ELF-1 (cell line): Measurements from ENCODE around the gene MYBL2.

Source experiments
- DNase-seq: peaks from one replicate; pipeline ENCODE4 v3.0.0-alpha.2; 2016; ENCODE audit warnings: low read depth, low spot score

The MYBL2 gene

DNA sequence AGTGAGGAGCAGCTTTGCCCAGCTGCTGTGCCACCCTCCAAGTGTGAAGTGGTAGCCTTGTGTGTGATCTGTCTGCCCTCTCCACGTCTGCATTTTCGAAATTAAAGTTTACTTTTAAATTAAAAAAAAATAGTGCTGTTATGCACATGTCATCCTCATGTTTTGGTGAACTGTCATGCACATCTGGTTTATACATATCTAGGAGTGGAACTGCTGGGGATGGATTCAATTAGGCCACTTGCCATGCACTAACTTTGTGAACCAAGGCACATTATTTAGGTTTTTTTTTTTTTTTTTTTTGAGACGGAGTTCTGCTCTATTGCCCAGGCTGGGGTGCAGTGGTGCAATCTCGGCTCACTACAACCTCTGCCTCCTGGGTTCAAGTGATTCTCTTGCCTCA, 56.3 kb downstream of the MYBL2 start:
- DNase-seq, result no peak

- no peak for DNase-seq
Observed at GRCh38 chr20:43723735-43724134, 56.8 kb downstream of the MYBL2 start.

GRCh38 chr20:43724383-43724782, 57.5 kb downstream of the MYBL2 start:
- DNase-seq, result no peak

DNA sequence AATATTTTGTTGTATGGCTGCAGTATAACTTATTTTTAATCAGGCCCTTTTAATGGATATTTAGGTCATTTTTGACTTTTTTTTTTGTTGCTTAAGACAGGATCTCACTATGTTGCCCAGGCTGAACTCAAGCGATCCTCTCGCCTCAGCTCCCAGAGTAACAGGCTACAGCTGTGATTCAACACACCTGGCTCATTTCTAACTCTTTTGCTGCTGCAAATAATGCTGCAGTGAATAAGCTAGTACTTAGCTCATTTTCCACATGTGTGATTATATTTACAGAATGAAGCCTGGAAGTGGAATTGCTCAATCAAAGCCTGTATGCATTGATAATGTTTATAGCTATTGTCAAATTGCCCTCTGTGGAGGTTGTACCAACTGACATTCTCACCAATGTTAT, 58.8 kb downstream of the MYBL2 start:
- DNase-seq, result no peak

DNA sequence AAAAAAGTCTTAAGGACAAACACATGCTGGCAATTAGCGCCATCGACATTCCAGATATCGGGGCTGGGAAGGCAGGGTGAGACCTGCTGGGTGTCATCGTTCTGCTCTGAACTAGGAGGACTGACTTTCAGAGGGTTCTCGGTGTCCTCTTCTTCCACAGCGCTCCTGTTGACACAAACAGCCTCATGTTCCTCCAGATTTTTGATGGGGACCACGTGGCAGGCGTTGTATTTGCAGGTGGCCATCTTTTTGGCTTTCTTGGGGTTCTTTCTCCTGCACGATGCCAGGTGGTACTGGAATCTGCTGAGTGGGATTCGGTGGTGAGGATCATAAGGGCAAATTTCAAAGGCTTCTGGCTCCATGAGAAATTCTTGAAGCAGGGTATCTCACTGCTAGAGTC, 59.4 kb downstream of the MYBL2 start:
- no peak for DNase-seq

GRCh38 chr20:43726811-43727338, 60.0 kb downstream of the MYBL2 start, which contains the start of gene GTSF1L:
TSS of gene GTSF1L (minus strand) at chr20:43727002. CDS start at chr20:43726694, 308 bp downstream.
- DNase-seq, result no peak

DNA sequence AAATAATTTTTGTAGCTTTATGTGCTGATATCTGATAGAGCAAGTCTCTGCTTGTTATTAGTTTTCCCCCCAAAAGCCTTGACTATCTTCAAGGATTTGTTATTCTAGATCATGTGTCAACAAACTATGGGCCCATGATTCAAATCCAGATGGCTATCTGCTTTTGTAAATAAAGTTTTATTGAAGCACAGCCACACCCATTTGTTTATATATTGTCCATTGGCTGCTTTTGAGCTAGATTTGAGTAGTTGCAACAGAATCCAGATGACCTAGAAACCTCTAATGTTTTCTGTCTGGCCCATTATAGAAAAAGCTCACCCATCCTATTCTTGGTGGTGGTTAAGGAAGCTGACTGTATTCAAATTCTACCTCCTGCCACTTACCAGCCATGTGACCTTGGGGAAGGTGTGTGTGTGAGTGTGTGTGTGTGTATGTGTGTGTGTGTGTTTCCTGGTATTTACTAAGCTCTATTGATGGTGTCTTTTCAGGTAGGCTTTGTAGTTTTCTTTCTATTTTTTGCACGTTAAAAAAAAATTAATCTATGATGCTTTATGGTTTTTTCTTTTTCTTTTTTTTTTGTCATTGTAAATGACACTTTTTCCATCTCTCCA, 61.2 kb downstream of the MYBL2 start:
- no peak for DNase-seq

DNA sequence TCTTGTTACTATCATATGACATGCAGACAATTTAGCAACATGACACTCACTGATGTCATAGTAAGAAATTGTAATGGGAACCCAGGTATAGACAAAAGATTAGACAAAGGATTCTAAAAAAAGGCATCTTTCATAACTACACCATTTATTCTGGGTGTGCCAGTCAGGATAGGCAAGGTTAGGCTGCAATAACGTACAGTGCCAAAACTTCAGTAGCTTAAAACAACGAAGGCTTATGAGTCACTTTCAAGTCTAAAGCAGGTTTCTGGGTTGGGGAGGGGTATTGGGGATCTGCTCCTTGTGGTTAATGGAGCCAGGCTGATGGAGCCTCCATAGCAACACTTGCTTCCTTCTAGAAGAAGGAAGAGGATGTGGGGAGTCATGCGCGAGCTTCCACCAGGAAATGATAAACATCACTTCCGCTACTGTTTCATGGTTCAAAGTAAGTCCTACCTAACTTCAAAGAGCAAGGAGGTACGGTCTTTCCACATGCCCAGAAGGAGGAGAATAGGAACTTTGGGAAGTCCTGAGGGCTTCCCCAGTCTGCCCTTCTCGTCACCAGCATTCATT, 61.9 kb downstream of the MYBL2 start:
- DNase-seq, result no peak

GRCh38 chr20:43731469-43731868, 64.6 kb downstream of the MYBL2 start:
- DNase-seq, result no peak

GRCh38 chr20:43731927-43732326, 65.0 kb downstream of the MYBL2 start:
- no peak for DNase-seq

DNA sequence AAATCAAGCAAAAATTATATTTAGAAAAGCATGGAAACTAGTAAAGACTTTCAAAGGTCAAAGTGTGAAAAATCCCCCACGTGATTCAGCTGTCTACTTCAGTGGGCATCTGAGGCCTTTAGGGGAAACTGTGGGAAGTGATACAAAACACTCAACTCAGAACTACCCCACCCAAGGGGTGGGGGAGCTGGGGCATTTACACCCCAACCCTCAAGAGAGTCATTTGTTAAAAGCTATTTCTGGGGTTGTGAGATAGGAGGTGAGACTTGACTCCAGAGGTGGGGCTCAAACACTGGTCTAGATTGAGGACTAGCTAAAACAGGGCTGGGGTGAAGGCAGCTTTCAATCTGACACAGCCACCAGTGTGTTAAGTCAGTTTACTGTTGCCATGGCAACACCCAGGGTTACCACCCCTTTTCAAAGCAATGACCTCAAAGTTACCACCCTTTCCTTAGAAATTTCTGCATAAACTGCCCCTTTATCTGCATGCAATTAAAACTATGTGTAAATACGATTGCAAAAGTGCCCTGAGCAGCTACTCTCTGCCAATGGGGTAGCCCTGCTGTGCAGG, 69.8 kb downstream of the MYBL2 start:
- DNase-seq, result peak; percentile 16

GRCh38 chr20:43737925-43738324, 71.0 kb downstream of the MYBL2 start:
- DNase-seq, result no peak

GRCh38 chr20:43739148-43739749, 72.3 kb downstream of the MYBL2 start:
- DNase-seq, result no peak

GRCh38 chr20:43740642-43741041, 73.7 kb downstream of the MYBL2 start:
- no peak for DNase-seq

- peak; percentile 34 for DNase-seq
Observed at GRCh38 chr20:43744151-43744611, 77.3 kb downstream of the MYBL2 start.

- peak; percentile 15 for DNase-seq
Observed at GRCh38 chr20:43744966-43745730, 78.2 kb downstream of the MYBL2 start.

GRCh38 chr20:43746344-43747137, 79.6 kb downstream of the MYBL2 start:
- DNase-seq, result peak; percentile 40

GRCh38 chr20:43748274-43748673, 81.4 kb downstream of the MYBL2 start:
- no peak for DNase-seq

DNA sequence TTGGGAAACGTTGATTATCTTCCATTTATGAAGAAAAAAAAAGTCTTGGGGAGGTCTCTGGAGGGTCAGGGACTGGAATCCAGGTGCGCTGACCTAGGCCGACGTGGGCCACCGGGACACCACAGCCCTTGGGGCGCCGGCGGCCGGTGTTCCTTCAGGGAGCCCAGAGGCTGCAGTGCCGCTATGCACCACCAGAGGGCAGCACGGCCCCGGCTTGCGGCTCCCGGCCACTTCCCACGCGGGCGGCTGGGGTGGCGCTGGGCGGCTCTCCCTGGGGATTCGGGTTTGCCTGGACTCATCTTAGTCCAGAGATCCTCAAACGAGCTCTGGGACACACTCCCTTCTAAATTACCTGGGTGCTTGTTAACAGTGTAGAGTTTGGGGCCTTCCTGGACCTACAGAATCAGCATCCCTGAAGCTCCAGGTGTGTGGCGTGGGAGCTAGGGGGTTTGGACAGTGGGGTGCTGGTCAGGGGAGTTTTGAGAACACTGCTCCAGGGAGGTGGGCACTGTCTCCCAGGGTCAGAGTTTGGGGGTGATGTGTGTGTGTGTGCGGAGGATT, 82.9 kb downstream of the MYBL2 start:
- peak; percentile 82 for DNase-seq

- no peak for DNase-seq
Observed at GRCh38 chr20:43750774-43751166, 83.9 kb downstream of the MYBL2 start.
